Neutrophil (primary cell): ENCODE data around the gene CRTC1.

Source experiments
- H3K27ac ChIP-seq: fragments of 200-600 bp; sonication (generic); 2 replicates; pipeline ENCODE4 v1.5.1; 2016; ENCODE audit warnings: mild to moderate bottlenecking, moderate library complexity
- H3K27me3 ChIP-seq: fragments of 200-600 bp; sonication (generic); 2 replicates; pipeline ENCODE4 v1.6.0; 2016; ENCODE audit warnings: mild to moderate bottlenecking
- H3K36me3 ChIP-seq: fragments of 200-600 bp; sonication (generic); 2 replicates; pipeline ENCODE4 v1.5.1; 2017
- H3K4me1 ChIP-seq, 2 experiments: fragments of 200-600 bp in 1 of 2; sonication (generic) in 1 of 2; 1 replicate in 1 of 2; 2 replicates in 1 of 2; pipeline versions ENCODE4 v1.5.1 to v1.6.1; 2013 to 2016; ENCODE audit warnings: low read depth in 1 of 2, low read length in 1 of 2, mild to moderate bottlenecking in 1 of 2, moderate library complexity in 1 of 2; ENCODE audit not compliant: control insufficient read depth in 1 of 2, insufficient read depth in 1 of 2
- H3K4me3 ChIP-seq, 2 experiments: fragments of 200-600 bp in 1 of 2; sonication (generic) in 1 of 2; 1 replicate in 1 of 2; 2 replicates in 1 of 2; pipeline ENCODE4 v1.5.1; 2013 to 2016; ENCODE audit warnings: low read depth in 1 of 2, low read length in 1 of 2, mild to moderate bottlenecking in 1 of 2, moderate library complexity in 1 of 2
- H3K9me3 ChIP-seq: fragments of 200-600 bp; sonication (generic); 2 replicates; pipeline ENCODE4 v1.5.1; 2016
- TF ChIP-seq, protein P1 (sequence below): fragments of 200-600 bp; sonication (generic); IDR thresholded peaks from 2 replicates; pipeline ENCODE4 v1.5.1; 2016; ENCODE audit warnings: antibody characterized with exemption

CRTC1 gene

DNA sequence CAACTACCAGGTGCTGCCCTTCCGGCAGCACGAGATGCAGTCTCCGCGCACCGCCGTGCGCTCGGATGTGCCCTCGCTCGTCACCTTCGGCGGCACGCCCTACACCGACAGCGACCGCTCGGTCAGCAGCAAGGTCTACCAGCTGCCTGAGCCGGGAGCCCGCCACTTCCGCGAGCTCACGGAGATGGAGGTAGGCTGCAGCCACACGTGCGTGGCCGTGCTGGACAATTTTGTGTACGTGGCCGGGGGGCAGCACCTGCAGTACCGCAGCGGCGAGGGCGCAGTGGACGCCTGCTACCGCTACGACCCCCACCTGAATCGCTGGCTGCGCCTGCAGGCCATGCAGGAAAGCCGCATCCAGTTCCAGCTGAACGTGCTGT lies 15.2 kb upstream of the CRTC1 start:
- H3K36me3 ChIP-seq: peaks cover 49% of the 10 kb centered on the region
- H3K27ac ChIP-seq: no peak overlapping the region
- H3K9me3 ChIP-seq: no peaks in the 10 kb centered on the region
- TF ChIP-seq, protein P1, sequence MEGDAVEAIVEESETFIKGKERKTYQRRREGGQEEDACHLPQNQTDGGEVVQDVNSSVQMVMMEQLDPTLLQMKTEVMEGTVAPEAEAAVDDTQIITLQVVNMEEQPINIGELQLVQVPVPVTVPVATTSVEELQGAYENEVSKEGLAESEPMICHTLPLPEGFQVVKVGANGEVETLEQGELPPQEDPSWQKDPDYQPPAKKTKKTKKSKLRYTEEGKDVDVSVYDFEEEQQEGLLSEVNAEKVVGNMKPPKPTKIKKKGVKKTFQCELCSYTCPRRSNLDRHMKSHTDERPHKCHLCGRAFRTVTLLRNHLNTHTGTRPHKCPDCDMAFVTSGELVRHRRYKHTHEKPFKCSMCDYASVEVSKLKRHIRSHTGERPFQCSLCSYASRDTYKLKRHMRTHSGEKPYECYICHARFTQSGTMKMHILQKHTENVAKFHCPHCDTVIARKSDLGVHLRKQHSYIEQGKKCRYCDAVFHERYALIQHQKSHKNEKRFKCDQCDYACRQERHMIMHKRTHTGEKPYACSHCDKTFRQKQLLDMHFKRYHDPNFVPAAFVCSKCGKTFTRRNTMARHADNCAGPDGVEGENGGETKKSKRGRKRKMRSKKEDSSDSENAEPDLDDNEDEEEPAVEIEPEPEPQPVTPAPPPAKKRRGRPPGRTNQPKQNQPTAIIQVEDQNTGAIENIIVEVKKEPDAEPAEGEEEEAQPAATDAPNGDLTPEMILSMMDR: no peak
- H3K4me3 ChIP-seq: no peak overlapping the region
- no peaks in the 10 kb centered on the region for H3K27me3 ChIP-seq
- H3K4me1 ChIP-seq: no peaks in the 10 kb centered on the region

DNA sequence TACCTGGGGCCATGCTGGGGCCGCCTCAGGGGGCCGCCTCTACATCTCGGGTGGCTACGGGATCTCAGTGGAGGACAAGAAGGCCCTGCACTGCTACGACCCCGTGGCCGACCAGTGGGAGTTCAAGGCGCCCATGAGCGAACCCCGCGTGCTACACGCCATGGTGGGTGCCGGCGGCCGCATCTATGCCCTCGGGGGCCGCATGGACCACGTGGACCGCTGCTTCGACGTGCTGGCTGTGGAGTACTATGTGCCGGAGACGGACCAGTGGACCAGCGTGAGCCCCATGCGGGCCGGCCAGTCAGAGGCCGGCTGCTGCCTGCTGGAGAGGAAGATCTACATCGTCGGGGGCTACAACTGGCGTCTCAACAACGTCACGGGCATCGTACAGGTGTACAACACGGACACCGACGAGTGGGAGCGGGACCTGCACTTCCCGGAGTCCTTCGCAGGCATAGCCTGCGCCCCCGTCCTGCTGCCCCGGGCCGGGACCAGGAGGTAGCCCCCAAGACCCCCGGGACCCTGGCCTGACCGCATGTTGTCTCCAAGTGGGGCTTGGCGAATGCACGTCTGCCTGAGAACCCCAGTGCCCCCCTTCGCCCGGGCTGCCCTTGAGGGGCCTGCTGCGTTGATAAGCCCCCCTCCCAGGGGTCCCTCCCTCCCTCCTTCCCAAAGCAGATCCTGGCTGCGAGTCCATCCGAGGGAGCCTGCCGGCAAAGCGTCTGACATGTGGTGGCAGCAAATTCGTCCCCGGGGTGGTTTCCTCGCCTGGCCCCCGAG lies 14.5 kb upstream of the CRTC1 start:
- Histone ChIP-seq H3K27me3 (no peaks in the 10 kb centered on the region), H3K4me3 (no peak overlapping the region), H3K36me3 (peaks cover 49% of the 10 kb centered on the region), H3K4me1 (no peaks in the 10 kb centered on the region), H3K27ac (no peak overlapping the region), H3K9me3 (no peaks in the 10 kb centered on the region)
- TF ChIP-seq, protein P1: no peak

DNA sequence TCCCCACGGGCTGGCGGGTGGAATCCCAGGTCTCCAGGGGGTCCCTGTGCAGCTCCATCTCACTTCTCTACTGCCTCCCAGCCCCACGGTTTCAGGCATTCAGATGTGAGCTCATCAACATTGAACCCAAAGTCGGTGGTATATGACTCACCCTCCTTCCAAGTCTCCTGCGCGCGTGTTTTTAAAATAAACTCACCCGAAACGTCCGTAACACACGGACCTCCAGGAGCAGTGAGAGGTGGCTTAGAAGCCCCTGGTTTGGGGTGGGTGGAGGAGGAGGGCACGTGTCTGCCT lies 14.0 kb upstream of the CRTC1 start:
- Histone ChIP-seq H3K4me1 (no peaks in the 10 kb centered on the region), H3K9me3 (no peaks in the 10 kb centered on the region), H3K27me3 (no peaks in the 10 kb centered on the region), H3K27ac (no peak overlapping the region), H3K36me3 (peaks cover 49% of the 10 kb centered on the region), H3K4me3 (no peak overlapping the region)
- TF ChIP-seq, protein P1: no peak

DNA sequence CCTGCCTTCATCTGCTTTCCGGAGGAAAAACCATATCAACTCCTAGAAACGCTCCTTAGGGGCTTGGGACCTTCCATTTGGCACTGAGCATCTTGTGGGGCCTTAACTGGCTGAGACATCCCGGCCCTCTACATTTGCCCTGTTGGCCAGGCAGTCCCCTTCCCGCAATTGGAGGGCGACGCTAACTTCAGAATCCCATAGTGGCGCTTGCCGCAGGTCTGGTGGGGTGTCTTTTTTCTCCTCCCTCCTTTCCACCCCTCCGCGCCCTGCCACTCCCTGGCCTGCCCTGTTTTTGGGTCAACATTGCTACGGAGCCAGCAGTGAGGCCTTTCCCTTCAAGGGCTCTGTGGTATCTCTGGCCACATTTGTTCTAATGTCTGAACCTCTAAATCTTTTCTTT lies 13.6 kb upstream of the CRTC1 start:
- TF ChIP-seq, protein P1: no peak
- H3K27ac ChIP-seq: no peak overlapping the region
- no peaks in the 10 kb centered on the region for H3K4me1 ChIP-seq

DNA sequence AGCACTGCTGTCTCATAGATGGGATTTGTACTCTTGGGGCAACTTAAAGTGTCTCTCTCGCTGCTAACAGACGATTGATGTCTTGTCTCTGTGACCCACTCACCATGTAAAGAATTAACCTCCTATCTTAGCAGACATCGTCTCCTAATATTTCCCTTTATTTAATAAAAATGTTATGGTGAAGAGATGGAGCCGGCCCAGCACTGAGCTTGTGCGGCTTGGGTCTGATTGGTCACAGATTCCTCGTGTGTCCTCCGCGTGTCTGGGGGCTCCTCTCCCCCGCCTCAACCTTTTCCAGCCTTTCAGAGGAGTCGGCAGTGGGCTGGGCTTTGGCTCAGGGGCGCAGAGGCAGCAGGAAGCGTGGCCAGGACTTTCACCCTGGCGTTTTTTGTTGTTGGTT lies 13.2 kb upstream of the CRTC1 start:
- Histone ChIP-seq H3K27ac (no peak overlapping the region), H3K36me3 (peaks cover 47% of the 10 kb centered on the region), H3K27me3 (no peaks in the 10 kb centered on the region), H3K9me3 (no peaks in the 10 kb centered on the region), H3K4me3 (no peak overlapping the region), H3K4me1 (no peaks in the 10 kb centered on the region)
- TF ChIP-seq, protein P1: no peak

More for the DNA sequence above, 13.6 kb upstream of the CRTC1 start:
- no peaks in the 10 kb centered on the region for H3K9me3 ChIP-seq
- H3K36me3 ChIP-seq: peaks cover 49% of the 10 kb centered on the region
- no peaks in the 10 kb centered on the region for H3K27me3 ChIP-seq
- no peak overlapping the region for H3K4me3 ChIP-seq
